HG02870 (cell line): ENCODE measurements around the gene MGLL.

Experiments used
- ATAC-seq: cut with Tn5 transposase; IDR thresholded peaks from one replicate; pipeline ENCODE4 v1.9.1; 2021; ENCODE audit warnings: mild to moderate bottlenecking, moderate library complexity; ENCODE audit not compliant: unreplicated experiment

The MGLL gene

DNA sequence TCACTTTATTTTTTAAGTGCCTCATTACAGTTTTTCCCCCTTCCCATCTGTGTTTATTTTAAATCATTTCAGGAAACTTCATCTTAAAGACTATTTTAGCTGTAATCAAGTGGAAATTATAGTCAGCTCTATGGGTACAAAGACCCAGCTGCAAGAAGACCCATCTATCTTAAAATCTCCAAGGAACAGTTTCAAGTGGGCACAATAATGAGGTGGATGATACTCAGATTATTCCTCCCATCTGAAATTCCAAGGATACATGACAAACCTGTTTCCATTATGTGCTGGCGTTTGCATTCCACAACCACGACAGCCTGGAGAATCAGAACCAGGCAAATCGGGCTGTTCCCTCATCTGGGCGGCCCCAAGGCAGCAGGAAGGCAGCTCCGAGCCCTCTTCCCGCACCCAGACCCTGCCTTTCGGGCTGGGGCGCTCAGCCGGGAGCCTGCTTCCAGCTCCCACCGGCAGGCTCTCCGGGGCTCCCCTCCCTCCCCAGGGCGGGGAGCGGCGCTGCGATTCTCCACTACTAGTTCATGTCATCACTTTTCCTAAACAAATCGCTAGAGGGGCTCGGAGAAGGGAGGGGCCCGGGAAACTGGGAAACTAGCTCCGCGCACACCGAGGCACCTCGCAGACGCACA is at the start of gene MGLL:
Gene MGLL, minus strand, starts transcription at position 475 of the 641 bp plus-strand sequence. Its CDS starts 197 bp downstream, at position 278.
- peak; percentile 17 for ATAC-seq

DNA sequence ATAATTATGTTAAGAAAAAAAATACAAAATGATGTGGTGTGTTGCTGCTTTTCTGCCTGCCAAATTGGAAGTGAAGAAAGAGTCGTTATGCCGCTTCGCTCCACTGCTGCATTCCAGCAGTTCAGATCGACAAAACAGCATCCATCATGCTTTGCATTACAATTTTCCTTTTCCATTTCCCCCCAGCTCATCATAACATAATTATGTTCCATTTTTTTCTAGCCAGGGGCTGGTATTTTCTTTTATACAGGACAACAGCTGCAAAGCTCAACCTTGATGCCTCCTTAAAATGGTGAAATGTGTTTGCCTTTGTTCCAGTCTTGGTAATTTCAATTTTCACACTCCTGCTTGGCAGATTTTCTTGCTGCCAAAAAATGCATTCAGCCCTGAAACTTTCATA is 47.8 kb upstream of the MGLL start:
- ATAC-seq: no peak

DNA sequence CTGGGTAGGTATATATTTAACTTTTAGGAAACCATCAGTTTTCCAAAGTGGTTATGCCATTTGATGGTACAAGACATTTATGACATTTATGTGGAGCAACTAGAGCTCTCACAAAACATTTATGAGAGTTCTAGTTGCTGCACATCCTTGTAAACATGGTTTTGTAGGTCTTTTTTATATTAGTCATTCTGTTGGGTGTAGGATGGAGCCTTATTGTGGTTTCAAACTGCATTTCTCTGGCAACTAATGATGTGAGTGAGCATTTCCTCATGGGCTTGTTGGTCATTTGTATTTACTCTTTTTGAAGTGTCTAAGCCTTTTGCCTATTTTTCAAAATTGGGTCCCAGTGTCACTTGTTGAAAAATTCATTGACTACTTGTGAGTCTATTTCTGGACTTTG is 45.7 kb upstream of the MGLL start:
- no peak for ATAC-seq

DNA sequence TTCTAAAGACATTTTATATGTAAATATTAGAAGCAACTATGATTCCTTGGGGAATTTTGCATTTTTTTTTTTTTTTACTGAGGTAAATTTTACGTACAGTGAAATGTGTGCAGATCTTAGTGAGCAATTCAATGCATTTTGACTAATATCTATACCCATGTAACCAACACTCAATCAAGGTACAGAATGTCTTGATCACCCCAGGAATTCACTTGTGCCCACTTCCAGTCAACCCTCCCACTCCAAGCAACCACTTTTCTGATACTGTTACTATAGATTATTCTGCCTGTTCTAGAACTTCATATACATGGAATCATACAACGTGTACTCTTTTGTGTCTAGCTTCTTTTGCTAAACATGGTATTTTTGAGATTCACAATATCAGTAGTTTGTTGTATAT is 45.1 kb upstream of the MGLL start:
- ATAC-seq: no peak

DNA sequence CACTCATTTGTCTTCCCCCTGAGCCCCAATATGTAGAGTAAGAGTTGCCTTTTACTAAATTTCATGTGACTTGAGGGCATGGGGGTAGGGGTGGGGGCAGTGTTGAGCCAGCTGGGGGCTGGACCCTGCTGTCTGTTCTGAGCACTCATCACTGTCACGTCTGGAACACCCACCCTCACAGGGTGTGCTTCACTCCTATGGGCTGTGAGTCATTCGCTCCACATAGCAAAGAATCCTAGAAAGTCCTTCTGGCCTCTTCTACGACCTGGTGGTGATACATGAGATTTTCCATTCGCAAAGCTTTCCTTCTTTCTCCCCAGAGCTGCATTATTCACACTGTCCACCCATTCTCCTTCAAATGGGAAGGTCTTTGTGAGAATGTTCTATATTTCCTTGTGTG is 43.6 kb upstream of the MGLL start:
- no peak for ATAC-seq

DNA sequence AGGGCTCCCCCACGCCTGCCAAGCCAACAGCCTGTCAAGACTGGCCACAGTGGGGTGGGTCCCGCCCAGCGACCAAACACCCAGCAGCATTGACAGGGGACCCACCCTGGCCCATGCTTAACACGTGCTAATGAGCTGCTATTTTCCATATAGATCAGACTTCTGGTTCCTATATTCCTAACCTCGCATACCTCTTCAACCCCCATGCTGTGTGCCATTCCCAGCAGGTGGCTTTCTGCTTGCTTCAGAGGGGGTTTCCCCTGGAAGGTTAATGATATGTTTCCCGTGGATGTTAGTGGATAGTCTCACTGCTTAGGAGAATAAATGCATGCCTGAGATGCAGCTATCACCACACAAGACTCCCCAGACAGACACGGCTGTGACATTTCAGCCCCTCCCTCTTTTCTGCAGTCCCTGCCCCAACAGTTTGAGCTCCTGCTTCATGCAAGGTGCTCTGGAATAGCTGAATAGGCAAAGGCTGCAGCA is 37.9 kb upstream of the MGLL start:
- ATAC-seq: no peak

DNA sequence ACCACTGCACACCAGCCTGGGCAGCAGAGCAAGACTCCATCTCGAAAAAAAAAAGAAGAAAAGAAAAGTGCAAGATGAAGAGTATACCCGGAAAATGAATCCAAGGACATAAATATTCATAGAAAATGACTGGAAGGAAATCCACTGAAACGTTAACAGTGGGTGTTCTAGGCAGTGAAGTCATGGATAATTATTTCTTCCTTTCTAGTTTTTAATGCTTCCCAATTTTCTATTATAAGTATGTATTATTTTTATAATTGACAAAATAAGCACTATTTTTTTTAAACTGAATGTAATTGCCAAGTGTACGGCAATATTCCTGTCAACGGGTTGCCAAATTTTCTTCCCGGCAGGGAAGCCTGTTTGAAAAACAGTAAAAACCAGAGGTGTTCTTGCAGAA is 37.4 kb upstream of the MGLL start:
- no peak for ATAC-seq

DNA sequence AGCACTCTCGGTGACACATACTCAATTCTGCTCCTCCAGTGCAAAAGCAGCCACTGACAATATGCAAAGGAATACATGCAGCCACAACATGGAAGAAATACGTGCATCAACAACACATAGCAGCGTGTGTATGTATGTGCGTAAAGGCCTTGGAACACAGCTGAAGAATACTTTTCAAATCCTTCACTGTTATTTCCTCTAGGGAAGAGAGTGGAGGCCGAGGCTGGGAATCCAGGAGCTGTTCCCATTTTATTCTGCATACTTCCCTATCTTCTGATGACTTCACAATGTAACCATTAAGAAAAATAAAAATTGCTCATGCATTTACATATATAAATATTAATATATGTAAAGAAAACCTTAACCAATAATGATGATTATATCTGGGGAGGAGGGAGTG is 36.6 kb upstream of the MGLL start:
- no peak for ATAC-seq

DNA sequence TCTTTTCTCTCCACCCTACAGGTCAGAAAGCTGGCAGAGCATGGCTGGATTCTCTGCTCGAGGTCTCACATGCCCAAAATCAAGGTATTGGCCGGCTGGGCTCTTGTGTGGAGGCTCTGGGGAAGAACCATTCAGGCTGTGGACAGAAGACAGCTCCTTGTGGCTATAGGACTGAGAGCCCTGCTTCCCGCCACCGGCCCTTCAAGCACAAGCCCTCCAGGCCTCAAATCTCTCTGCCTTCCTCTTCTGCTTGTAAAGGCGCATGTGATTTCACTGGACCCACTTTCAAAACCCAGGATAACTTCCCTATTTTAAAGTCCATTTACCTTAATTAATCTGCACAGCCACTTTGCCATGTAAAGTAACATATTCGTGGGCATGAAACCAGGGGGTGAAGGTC is 36.2 kb upstream of the MGLL start:
- no peak for ATAC-seq

DNA sequence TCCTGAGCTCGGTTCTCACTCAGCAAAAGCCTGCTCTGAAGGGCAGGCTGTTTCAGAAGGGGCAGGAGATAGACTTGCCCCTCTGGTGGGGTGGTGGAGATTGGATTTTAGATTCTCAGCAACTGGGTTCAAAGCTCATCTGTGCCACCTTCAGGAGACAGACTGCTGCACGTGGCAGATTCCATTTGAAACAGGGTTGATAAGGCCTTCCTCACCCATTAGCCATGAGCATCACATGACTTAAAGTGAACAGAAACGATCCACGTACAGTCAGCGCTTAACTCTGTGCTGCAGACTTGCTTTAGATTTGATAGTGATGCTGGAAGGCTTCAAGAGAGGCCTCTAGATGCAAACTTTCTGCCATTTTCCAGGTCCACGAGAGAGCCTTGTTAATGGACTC is 35.0 kb upstream of the MGLL start:
- no peak for ATAC-seq

DNA sequence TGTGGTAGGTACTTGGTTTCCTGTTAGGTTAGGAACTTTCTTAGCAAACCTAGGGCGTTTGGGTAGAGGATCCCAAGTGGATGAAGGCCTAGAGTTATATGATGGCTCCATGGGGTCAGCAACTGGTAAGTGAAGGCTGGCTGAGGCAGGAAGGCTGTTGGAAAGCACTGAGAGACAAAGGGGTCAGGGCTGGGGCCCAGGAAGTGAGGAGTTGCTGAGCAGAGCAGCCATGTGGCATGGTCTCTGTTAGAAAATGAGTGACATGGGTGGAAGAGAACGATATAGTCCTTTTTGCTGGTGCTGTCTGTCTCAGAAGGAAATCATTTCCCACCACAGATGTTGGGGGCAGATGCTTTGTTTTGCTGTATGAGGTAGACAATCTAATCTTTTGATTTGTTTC is 34.5 kb upstream of the MGLL start:
- no peak for ATAC-seq

DNA sequence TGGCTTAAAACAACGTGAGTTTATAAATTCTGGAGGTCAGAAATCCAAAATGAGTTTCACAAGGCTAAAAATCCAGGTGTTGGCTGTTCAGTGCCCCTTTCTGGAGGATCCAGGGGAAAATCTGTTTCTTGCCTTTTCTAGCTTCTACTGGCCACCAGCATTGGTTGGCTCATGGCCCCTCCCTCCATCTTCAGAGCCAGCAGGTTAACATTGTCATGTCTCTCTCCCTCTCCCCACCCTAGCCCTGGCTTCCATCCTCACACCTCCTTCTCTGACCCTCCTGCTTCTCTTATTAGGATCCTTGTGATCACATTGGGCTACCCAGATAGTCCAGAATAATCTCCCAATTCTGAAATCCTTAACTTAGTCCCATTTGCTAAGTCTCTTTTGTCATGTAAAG is 32.9 kb upstream of the MGLL start:
- ATAC-seq: no peak

DNA sequence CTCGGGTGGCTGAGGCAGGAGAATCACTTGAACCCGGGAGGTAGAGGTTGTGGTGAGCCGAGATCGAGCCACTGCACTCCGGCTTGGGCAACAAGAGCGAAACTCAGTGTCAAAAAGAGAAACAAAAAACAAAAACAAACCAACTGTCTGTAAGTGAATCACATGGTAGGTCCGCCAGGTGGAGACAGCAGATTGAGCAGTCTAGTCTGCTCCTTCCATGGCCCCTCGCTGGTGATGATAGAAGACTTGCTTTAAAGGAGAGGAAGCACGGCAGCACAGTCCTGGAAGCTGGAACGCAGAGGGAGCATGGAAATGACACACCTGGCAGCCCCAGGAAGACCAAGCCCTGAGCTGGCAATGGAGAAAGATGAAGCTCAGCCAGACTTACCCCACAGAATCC is 31.4 kb upstream of the MGLL start:
- ATAC-seq: no peak

DNA sequence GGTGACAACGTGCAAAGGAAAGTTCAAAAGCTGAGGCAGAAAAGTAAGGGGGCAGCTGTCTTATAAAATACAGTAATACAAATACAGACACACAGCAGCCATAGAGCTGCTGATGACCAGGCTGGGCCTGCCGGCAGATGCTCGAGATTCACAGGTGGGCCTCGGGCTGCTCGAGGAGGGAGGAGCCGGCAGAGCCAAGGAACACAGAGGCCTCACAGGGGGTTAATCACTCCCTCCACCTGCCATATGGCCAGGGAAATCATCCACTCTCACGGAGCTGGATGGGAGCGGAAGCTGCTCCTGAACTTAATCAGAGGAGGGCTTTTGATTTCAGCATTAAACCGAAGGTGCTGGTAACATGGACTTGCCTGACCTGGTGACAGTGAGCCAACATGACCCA is 29.6 kb upstream of the MGLL start:
- ATAC-seq: no peak

DNA sequence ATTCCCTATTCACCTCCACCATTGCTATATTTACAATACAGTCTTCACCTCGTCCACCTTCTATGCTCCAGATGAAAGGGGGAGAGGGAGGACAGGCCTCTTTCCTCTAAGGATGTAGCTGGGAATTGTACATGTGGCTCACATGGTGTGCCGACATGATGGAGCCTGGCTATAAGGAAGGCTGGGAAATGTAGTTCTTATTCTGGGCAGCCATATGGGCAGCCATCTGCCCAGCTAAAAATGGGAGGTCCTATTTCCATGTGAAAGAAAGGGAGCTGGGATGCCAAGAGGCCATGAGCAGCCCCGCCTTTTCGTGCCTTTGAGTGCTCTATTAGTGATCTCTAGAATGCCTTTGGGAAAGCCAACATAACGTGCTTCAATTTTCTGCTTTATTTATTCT is 27.1 kb upstream of the MGLL start:
- no peak for ATAC-seq

DNA sequence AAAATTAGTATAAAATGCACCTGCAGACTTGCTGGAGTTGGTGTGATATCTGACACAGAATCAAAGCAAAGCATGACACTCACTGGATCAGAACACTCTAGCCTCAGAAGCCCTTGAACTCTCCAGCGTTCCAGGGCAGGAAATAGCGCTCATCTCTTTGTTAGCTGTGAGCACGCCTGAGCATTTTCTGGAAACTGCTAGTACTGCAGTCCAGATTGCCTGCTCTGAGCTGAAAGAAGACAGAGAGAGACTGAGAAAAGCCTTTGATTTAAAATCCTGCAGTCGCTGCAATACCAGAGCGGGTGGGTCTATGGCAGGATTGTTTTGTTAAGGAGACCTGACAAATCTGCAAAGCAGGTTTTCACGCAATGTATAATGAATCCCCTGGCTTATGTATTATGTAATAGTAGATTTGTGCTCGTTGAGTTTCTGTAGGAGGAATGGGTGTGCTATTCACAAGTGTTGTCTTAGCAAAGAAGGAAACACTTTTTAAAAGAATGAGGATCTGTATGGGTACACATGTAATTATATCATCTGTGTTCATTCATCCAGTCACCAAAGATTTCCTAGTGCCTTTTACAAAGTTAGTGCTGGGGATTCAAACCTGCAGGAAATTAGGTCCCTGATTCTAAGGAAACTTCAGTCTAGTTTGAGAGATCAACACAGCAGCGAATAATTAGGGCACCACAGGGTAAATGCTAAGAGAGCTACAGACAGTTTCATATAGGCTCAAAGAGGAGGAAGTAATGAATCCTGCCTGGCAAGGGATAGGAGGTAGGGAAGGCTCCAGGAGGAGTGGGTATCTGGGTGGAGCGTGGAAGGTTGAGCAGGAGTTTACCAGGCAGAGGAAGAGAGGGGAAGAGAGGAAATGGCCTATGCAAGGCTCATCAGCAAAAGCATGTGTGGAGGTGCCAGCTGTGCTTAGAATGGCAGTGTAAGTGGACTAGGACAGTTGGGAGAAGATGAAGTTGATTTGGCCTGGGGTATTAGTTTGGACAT is 26.1 kb upstream of the MGLL start:
- no peak for ATAC-seq

DNA sequence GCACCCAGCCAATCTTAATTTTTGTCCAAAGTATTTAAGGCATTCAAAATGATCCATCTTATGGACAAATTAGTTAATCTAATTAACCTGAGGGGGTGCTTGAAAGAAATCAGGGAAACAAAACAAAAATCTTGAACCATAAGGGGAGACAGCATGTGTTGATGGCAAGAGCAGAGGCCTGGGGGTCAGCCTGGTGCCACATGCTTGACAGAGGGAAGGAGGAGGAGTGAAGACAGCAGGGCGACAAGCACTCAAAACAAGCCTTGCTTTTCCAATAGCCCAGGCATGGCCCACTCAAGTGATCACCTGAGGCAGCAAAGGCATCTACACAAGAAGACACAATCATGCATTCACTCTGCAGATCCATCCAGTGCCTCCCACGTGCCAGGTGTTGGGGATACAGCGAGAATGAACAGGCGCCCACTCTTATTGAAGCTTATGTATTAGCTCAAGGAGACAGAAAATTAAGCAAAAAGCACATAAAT is 25.0 kb upstream of the MGLL start:
- ATAC-seq: no peak

DNA sequence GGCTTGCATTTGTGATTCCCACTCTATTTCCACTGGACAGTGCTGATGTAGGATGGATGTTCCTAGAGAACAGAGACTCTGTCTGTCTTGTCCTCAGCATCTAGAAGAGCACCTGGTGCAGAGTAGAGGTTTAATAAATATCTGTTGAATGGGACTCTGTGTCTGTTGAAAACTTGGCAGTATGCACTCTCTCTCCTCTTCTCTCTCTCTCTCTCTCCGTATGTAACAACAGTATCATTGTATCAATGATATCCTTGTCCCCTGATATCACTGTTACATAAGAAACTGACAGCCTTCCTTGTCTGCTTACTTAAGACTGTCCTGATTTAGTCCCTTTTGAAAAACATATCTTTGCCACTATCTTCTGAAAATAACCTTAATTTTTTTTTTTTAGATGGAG is 24.3 kb upstream of the MGLL start:
- ATAC-seq: no peak

DNA sequence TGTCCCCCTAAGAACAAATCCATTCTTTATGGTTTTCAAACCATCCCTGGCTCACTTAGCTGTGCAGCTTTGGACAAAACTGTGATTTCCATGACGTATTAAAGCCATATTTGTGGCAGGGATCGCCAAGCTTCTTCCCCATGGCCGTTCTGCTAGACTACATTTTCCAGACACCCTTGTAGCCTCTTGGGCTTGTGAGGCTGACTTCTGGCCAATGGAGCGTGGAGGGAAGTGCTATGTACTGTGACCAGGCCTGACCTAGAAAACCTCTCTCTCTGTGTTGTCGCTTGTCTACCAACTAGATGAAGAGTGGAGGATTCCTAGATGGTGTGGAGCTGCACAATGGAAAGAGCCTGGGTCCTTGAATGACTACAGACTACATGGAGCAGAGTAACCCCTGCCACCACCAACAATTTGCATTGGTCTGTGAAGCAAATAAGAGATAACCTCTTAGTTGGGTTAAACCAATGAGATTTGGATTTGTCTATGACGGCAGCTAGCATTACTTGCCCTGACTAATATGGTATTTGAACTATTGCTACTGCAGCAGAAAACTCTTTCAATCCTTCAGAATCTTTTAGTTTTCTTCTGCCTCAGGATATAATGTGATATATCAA is 22.1 kb upstream of the MGLL start:
- no peak for ATAC-seq

DNA sequence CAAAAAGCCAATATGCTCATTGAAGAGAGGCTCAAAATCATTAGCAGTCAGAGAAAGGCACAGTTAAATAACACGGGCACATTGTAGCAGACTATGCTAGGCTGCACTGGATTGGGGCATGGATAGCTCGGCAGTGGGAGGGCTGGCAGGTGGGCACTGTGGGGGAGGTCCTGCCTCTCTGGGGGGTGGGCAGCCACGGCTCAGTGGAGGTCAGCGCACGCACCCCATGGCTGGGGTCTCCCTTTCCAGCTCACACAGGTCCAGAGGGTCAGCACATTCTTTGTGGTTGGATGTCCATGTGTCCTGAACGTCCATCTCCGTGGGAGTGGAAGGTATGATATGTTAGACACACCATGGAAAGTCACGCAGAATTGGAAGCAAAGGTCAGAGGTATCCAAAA is 18.4 kb upstream of the MGLL start:
- ATAC-seq: no peak

DNA sequence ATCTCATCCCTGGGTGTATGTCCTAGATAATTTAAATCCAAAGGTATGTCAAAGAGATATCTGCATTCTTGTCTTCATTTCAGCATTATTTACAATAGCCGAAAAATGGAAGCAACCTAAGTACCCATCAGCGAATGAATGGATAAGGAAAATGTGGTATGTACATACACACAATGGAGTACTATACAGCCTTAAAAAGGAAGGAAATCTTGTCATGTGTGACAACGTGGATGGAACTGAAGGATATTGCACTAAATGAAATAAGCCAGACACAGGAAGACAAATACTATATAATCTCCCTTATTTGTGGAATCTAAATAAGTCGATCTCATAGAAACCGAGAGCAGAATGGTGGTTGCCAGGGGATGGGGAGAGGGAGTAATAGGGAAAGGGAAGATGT is 16.8 kb upstream of the MGLL start:
- no peak for ATAC-seq
